ENCODE results near the gene MRPS16.

Gene MRPS16

GRCh38 chr10:73238990-73239566, 13.4 kb downstream of the MRPS16 start:
- DNase-seq = no peak

GRCh38 chr10:73234695-73235094, 17.7 kb downstream of the MRPS16 start:
- no peak for DNase-seq

DNA sequence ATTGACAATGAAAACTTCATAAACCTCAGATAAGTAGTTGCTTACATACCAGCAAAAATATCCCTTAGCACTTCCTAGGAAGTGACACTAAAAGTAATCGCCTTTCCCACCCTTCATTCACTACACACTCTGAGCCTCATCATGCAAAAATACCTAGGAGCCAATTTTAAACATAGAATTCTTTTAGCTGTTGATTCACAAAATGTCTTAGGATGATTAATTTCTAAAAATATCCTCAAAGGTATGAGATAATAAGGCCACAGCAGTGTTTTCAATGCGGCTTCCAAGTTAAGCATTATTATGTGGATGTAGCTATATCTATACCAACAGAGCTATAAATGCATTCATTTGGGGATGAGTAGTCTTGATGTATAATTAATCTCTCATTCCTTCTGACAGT, 18.6 kb downstream of the MRPS16 start:
- no peak for DNase-seq

DNA sequence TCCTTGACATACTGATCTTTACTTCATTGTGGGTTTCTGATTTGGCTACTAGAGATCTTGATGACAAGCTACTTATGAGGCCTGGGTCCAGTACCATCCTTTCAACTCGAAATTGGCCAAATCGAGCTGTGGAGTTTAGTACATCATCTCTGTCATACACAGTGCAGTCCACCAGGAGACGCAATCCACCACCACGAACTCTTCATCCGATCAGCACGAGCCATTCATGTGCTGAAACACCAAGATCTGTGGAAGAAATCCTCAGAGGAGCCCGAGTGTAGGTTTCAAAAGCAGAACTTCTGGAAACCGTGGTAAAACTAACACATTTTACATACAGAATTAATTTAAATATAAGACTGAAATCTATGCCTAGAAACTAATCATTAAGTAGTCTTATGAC, 19.6 kb downstream of the MRPS16 start:
- no peak for DNase-seq

DNA sequence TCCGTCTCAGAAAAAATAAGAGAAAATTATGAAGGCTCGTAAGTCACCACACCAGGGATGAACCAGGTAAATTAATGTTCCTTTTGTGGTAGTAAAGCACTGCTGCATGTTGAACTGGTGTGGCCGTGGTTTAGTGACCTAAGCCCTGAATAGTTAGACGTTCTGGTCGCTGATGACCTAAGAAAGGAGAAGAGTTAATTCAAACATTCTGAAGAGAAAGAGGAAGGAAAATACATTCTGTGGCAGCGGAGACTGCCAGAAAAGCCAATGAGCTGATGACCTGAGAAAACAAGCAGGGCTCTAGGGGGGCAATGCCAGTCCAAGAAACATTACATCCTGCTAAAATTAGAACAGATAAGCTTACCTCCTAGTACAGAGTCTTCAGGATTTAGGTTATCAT, 22.9 kb downstream of the MRPS16 start:
- no peak for DNase-seq

- DNase-seq = no peak
Observed at GRCh38 chr10:73228247-73228646, 24.2 kb downstream of the MRPS16 start.

- DNase-seq = no peak
Observed at GRCh38 chr10:73226663-73227062, 25.8 kb downstream of the MRPS16 start.

GRCh38 chr10:73225518-73225917, 26.9 kb downstream of the MRPS16 start:
- DNase-seq = no peak

DNA sequence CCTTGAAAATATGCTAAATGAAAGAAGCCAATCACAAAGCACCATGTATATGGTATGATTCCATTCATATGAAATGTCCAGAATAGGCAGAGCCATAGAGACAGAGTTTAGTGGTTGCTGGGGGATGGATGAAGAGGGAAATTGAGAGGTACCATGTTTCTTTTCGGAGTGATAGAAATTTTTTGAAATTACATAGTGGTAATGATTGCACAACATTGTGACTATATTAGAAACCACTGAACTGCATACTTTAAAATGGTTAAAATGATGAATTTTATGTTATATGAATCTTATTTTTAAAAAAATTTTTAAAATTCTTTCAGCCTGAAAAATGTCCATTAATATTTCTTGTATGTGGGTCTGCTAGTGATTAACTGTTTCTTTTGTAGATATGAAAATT, 31.5 kb downstream of the MRPS16 start:
- DNase-seq = no peak

DNA sequence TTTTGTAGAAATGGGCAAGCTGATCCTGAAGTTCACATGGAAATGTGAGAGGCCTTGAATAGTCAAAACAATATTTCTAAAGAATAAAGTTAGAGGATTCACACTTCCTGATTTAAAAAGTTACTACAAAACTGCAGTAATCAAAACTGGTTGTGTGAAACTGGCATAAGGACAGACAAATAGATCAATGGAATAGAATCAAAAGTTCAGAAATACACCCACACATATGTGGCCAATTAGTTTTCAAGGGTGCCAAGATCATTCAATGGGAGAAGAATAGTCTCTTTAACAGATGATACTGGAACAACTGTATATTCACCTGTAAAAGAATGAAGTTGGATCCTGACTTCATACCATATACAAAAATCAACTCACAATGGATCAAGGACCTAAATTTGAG, 33.1 kb downstream of the MRPS16 start:
- no peak for DNase-seq

GRCh38 chr10:73218431-73219191, 33.8 kb downstream of the MRPS16 start:
- no peak for DNase-seq

- DNase-seq = no peak
Observed at GRCh38 chr10:73217628-73218027, 34.8 kb downstream of the MRPS16 start.

- DNase-seq = no peak
Observed at GRCh38 chr10:73215749-73216148, 36.7 kb downstream of the MRPS16 start.

DNA sequence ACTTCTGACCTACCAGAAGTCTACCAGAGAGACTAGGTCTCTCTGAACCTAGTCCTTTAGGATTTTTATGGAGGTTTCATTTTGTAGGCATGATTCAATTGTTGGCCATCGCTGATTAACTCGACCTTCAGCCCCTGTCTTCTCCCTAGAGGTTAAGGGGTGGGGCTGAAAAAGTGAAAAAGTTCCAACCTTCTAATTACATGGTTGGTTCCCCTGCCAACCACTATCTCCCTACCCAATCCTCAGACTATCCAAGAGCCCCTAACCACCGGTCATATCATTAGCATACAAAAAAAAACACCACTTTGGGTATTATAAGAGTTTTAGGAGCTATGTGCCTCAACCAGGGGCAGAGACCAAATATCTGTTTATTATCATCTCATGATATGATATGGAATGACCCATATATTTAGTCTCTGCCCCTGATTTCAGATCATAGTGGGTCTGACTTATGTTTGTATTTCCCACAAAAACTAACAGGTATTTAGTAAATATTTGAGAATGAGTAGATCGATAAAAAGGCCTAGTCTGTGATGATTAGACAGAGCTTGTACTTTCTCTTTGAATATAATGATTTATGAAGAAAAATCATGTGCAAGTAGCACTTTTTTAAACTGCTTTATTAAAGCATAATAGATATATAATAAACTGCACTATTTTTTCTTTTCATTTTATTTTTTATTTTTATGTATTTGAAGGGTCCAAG, 41.2 kb downstream of the MRPS16 start:
- no peak for DNase-seq

DNA sequence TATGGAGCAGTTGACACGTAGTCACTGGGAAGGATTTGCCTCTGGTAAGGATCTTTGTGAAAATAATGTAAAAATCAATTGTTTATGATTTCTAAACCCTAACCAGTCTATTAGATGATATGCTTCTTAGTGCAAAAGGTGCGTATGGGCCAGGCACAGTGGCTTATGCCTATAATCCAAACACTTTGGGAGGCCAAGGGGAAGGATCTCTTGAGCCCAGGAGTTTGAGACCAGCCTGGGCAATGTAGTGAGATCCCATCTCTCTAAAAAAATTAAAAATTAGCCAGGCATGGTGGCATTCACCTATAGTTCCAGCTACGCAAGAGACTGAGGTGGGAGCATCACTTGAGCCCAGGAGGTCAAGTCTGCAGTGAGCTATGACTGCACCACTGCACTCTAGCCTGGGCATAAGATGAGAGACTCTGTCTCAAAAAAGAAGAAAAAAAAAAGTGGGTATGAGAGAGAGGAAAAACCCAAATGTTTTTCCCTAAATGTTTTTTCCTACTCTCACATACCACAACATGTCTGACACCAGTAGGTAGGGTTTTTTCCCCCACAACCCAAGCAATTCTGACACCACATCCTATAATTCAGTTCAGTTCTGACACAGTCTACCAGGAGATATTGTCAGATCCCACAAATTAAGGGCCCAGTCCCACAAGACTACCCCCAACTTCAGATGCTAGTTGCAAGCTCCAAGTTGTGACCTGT, 41.9 kb downstream of the MRPS16 start:
- no peak for DNase-seq

GRCh38 chr10:73209705-73210104, 42.7 kb downstream of the MRPS16 start:
- no peak for DNase-seq

- no peak for DNase-seq
Observed at GRCh38 chr10:73207883-73208282, 44.6 kb downstream of the MRPS16 start.

DNA sequence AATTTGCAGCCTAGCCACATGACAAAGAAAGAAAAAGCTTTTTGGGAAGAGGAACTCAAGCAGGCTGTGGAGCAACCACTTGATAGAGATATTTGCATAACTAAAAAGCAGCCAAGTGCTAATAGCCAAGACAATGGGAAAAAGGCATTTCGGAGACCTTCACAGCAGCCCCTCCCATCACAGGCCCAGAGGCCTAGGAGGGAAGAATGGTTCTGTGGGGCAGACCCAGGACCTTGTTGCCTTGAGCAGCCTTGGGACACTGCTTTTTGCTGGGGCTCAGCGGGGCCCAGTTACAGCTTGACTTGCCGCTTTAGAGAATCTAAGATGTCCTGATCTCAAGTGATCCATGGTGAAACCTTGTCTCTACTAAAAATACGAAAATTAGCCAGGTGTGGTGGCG, 46.1 kb downstream of the MRPS16 start:
- no peak for DNase-seq

- DNase-seq = no peak
Observed at GRCh38 chr10:73205890-73206289, 46.6 kb downstream of the MRPS16 start.

DNA sequence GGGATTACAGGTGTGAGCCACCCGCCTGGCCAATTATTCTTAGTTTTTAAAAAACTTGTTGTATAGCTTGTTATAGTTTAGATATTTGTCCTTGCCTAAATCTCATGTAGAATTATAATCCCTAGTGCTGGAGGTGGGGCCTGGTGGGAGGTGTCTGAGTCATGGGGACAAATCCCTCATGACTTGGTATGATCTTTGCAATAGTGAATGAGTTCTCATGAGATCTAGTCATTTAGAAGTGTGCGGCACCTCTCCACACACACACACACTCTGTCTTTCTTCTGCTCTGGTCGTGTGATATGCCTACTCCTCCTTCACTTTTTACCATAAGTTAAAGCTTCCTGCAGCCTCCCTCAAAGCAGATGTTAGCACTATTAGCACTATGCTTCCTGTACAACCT, 47.4 kb downstream of the MRPS16 start:
- DNase-seq = no peak
